Kidney capillary endothelial cell (primary cell): ENCODE measurements around the gene RASL11B.

Experiments
- DNase-seq: peaks from one replicate; pipeline ENCODE4 v3.0.0-alpha.2; 2018; ENCODE audit warnings: low spot score

RASL11B gene

DNA sequence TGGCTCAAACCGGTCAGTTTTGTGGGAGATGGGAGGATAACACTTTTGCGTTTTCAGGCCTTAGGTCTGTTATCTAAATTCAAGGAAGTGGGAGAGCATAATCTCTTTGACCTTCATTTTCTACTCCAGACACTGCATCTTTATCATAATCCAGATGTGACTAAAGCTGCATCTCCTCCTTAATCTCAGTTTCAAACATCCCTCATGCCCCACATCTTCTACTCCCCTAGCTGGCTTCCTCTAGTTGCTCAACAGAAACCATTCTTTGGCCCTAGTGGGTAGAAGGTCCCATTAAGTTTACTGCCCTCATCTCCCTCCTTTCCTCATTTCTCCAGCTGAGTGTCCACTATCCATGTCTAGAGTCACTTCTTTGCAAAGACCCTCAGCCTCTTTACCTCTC, 18.8 kb upstream of the RASL11B start:
- no peak for DNase-seq

DNA sequence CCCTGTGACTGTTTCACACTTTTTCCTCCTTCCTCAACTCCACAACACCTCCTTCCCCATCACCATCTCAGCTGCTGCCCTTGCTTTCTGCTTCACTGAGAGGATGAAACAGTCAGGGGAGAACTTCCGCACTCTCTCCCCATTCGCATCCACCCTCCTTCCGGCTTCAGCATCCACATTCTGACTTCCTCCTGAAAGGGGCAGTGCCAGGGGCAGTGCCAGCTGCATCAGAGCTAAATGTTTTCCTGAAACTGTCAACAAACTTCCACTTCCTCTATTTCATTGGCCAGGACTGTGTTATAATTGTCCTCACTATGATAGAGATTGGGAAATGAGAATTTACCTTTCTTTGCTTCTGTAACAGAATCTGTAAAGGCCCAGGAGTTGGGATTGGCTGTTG, 18.2 kb upstream of the RASL11B start:
- DNase-seq: no peak

DNA sequence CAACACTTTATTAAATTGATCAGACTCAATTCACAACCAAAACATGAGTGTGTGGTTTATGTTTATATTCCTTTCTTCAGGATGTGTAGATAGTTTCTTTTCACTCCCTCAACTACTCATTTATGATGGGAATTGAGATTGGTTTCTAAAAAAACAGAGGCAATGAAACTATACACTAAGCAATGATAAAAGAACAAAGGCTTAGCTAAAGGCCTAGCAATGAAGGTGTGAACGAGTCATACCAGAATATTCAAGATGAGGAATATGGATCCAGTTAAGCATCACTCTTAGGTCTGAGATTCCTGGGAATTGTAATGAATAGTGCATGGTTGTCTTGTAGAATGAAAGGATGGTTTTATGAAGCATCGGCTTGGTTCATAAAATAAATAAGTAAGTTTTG, 17.5 kb upstream of the RASL11B start:
- no peak for DNase-seq

DNA sequence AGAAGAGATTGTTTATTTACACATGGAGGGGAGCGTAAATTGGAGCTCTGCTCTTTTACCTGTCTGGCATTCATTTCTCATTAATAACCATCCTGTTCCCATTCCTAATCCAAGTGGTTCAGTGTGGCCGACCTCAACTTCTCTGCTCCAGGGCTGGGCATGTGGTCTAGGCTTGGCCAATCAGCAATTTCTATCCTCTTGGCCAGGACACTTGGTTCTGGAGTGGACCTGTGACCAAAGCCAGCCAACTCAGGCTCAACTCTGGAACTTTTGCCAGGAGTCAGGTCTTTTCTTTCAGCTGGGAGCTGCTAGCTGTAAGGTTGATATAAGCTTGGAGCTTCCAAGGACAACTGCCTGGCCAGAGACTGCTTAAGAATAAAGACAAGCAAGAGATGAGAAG, 15.6 kb upstream of the RASL11B start:
- DNase-seq: no peak

DNA sequence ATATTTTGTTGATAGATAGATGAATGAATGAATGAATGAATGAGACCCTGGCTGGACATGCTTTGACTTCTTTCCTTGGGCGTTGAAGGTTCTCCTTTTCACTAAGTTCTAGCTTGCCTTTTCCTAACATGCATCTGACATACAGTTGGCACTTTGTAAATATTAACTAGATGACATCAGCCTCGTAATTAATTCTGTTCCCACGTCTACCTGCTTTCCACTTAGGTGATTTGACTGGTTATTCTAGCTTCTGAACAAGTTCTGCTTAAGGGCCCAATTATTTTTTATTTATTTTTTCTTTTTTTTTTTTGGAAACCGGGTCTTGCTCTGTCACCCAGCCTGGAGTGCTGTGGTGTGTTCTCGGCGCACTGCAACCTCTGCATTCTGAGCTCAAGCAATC, 13.9 kb upstream of the RASL11B start:
- DNase-seq: no peak

DNA sequence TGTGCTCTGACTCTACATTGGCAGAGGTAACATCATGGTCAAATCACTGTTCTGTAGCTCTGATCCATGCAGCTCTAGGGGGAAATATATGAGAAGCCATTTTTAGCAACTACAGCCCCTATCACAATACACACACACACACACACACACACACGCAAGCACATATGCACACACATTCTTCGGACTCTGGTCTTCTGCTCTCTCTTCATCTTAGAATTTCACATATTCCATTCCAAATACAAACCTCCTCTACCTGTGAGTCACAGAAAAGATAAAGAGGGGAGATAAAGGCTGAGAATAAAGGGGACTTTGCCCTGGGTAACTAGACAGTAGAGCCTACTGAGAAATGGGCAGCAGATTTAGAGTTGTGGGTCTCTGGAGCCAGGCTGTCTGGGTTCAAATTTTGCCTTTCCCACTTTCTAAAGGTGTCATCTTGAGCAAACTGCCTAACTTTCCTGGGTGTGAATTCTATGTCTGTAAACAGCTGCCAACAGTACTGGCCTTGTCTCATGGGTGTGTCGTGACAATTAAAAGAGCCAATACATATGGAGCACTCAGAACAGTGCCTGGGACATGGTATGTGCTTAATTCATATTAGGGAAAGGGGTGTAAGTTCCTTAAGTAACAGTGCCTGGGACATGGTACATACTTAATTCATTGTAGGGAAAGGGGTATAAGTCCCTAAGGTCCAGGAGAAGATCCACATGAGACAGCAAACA, 11.6 kb upstream of the RASL11B start:
- no peak for DNase-seq

DNA sequence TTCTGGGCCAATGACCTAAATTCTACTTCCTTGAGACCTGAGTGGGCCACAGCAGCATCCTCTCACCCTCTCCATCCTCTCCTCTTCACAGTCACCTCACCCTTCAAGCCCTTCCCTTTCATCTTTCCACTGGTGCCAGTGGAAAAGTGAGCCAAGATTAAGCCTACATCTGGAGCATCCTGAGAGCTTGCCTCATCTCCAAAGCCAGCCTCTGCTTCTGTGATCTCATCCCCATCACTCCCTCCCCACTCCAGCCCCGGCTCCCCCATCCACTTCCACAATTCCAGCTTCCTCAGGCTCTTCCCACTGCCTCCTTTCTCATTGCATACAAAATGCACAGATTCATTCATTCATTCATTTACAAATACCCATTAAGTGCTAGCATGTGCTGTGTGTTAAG, 10.1 kb upstream of the RASL11B start:
- no peak for DNase-seq

DNA sequence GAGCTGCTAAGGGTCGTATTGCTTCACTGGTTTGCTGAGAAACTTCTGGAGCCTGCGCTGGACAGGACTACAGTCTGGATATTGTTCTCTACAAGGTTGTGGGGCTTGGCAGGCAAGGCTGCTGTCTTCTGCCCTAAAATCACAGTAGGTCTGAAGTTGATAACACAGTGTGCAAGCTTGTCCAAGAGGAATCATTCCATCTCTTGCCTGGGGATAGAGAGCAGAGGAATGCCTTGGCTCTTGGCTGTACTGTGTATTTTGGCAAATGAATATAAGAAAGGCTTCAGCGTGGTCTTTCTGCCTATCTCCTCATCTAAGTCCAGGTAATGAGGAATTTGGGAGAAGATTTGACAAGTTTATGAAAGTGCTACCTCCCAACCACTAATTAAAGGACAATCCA, 9.4 kb upstream of the RASL11B start:
- DNase-seq: no peak

DNA sequence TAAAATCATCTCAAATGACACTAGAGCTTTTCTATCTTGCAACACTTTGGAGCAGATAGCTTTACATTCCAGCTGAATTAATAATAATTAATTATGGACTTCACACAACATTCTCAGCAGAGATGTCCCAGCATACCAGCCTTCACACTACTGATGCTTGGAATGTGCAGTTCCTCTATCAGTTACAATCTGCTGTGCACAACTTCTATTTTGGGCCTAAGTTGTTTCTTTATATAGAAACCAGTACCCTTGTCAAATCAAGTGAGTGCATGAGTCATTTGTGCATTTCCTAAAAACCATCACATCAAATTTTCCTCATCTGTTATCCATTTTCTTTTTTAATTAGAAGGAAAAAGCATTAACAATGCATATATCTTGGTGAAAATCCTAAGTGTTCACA, 8.8 kb upstream of the RASL11B start:
- DNase-seq: peak; percentile 23

DNA sequence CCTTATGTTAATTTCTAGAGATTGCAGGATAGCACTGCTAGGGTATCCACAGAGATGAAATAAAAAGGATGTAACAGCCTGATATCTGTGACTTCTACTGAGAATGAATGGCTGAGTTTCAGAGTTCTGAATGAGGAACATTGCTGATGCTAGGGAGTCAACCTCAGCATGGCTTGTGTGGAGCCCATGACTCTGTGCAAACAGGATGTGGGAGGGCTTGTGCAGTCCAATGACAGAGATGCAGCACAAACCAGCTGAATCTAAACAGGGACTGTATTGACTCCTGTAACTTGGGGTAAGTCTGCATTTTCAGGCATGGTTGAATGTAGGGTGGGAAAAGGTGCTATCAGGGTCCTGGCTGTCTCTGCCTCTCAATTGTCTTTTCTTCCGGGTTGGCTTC, 5.3 kb upstream of the RASL11B start:
- DNase-seq: no peak

DNA sequence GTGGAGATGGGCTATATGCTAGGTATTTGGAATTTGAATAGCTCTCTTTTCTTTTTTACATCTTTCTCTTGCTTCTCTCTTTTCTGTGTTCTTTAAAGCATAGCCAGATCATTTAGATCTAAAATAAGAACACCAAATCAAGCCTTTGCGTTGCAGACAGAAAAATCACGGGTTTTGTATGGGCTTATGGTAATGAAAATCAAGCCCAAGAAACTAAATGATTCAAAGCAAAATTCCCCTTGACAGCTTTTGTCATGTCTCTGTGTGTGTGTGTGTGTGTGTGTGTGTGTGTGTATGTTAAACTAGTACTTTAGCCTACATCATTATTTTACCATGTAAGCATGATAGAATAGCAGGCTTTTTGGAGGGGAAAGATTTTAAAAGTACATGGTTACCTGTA, 1.8 kb upstream of the RASL11B start:
- no peak for DNase-seq

DNA sequence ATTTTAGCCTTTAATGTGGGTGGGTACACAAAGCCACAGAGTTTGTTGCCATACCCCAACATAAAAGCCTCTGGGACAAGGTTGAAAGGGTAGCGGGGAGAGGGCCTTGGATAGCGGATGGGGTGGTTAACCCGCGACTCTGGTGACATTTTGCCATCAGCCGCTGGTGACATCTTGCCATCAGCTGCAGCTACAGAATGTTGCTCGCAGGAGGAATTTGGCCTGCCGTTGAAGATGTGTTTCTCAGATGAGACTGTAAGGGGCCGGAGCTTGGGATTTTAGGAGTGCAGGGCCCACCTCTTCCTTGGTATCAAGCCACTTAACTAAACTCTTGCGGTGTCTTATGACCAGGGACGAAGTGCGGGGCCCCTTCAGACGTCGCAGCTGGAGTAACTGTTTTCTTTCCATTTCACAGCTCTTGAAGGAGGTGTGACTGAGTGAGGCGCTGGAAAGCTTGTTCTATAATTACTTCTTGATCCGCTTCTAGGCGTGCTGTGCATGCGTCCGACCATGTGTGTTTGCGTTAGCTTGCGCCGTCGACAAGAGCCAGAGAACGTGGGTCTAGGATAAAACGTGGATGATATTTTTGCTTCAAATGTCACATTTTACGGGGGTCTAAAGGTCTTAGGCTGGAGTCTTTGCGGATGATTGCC, 820 bp upstream of the RASL11B start:
- no peak for DNase-seq

DNA sequence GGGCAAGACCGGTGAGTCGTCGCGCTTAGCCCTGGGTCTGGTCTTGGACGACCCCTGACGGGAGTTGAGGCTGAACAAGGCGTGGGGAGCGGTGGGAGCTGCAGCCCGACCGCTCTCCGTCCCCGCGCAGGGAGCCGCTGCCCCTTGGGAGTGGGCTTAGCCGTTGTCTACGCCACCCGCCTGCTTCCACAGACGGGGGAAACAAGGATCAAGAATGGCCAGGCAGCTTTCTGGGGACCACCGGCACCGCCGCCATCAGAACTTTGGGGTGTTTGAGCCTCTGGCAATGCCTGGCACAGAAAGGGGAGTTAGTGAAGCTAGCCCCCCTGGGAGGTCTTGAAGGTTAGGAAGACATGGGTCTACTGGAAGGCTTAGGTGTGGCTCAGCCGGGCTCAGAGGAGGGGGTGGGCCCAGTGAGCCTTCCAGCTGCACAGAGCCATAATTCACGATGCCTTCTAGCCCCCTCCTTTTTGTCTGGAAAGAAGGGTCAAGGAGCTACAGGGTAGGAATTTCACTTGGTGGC, 583 bp downstream of the RASL11B start:
- DNase-seq: no peak

DNA sequence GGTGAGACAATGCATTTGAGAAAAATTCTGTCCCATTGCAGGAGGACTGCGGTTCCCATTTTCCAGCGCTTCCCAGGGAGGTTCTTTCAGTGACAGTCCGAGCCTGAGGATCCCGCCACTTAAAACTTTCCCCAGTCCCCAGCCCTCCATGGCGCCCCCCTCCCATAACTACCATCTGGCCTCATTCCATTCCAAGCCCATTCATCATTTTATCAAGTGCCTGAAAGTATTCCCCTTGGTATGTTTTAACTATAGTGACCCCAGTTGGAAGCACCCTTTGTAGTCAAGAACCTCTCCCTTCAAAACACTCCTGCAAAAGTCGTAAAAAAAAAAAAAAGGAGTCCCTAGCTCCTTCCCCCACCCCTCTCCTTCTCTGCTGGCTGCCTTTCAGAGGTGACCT, 1.2 kb downstream of the RASL11B start:
- DNase-seq: no peak

DNA sequence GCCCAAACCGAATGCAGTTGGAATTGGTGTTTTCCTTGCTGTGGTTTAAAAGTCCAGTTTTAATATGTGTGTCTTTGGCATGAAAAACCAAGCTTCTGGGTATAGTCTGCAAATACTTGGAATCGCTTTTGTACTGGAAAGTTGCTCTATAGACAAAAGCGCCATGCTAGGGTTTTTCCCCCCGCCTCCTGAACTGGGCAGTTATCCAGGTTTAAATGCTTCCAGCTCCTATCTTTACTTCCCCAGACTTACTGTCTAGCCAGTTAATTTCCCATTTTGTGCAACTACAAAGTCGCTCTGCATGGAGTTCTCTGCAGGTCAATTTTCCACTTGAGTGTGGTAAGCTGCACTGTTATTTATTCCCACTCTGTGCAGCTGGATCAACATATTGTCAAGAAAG, 2.7 kb downstream of the RASL11B start:
- no peak for DNase-seq

DNA sequence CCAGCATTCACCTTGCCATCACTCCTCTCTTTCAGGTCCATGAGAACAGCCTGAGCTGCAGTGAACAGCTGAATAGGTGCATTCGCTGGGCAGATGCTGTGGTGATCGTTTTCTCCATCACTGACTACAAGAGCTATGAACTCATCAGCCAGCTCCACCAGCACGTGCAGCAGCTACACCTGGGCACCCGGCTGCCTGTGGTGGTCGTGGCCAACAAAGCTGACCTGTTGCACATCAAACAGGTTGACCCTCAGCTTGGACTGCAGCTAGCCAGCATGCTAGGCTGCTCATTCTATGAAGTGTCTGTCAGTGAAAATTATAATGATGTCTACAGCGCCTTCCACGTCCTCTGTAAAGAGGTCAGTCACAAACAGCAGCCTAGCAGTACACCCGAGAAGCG, 3.2 kb downstream of the RASL11B start:
- DNase-seq: no peak

DNA sequence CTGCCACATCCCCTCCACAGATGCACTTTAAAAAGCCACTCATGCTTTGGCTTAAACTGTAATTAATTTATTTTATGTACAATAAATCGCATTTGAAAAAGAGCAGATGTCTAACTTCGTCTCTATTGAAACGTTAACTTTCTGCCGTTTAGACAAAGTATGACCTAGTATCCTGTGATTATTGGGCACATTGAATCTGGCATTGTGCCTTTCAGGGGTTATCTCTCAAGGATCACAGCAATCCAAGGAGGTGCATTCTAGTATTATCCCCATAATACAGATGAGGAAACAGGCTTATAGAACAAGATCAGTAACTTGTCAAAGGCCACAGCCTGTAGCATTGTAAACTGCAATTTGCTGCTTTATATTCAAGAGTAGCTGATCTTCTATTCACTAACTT, 4.6 kb downstream of the RASL11B start:
- DNase-seq: no peak

DNA sequence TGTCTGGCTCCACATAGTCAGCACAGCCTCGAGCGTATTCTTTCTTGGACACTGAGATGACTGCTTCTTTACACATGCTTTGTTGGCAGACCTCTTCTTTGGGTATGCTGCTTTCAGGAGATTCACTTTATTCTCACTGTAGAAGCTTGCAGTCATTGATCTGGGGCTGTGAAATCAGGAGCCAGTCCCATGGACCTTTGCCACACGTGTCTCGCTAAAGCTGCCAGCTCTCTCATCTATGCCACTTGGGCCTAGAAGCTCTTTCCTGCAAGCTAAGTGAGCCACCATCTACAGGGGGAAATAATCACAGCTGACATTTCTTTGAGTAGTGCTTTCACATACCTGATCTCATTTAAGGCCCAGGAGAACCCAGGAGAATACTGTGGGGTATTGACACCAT, 5.0 kb downstream of the RASL11B start:
- DNase-seq: no peak

DNA sequence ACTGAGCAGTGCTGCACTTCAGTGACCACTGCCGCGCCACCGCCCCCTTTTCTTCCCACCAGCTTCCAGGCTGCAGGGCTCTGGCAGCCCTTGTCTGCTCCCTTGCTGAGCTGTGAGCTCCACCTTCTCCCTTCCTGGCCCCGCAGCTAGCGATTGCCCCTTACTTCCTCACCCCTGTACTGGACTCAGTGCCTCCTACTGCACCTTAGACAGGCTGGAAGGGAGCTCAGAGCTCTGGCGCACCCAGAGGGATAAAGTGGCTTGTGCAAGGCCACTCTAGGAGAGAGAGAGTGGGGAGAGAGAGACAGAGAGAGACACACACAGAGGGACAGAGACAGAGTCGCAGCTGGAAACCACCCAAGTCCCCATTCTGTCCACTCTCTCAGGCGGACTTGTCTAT, 6.0 kb downstream of the RASL11B start:
- DNase-seq: no peak

DNA sequence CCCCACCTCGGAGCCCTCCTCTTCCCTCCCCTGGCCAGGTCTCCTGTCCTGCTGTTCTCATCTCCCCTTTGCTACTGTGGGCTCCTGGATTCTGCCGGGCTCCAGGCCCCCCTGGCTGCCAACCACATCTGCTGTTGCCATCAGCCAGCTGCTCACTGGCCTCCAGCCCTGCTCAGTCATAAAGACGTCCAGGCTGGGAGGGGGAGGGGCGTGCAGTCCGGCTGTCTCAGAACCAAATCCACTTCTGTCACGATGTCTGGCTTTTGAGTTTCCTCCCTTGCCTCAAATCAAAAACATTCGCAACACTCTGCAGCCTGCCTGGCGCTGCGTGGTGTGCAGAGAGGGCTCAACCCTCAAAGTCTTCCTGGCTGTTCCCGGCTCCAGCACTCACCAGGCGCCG, 7.1 kb downstream of the RASL11B start:
- DNase-seq: no peak

DNA sequence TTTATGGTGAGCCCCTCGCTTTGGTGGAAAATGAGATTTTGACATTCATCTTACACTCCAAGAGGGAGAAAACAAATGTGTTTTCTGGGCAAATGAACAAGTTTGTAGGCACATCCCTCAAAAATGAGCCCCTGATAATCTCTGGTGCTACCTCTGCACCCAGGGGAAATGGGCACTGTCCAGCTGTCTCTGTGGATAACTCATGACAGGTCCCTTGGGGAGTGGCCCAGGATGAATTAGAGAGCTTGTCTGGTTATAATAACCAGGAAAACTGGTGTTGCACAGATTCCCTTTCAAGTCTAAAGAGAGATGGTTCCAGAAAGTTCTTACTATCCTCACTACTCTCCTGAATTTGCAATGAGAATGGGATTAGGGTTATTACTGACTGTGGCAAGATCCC, 7.5 kb downstream of the RASL11B start:
- DNase-seq: no peak

DNA sequence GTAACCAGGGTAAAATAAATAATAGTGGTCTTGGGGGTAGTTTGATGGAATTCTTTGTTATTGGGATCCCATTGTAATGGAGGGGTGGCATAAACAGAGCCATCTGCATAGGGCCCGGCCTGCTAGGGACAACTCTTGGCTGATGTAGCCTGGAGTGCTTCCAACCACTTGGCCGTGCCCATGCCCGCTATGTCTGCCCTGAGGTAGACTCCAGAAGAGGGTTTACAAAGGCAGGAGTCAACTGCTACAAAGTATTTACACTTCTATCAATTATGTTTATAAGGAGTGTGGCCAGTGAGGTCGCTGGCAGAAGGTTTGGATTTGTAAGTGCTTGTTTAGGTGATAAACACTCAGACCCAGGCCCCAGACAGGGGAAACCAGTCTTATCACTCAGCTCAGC, 8.1 kb downstream of the RASL11B start:
- no peak for DNase-seq

DNA sequence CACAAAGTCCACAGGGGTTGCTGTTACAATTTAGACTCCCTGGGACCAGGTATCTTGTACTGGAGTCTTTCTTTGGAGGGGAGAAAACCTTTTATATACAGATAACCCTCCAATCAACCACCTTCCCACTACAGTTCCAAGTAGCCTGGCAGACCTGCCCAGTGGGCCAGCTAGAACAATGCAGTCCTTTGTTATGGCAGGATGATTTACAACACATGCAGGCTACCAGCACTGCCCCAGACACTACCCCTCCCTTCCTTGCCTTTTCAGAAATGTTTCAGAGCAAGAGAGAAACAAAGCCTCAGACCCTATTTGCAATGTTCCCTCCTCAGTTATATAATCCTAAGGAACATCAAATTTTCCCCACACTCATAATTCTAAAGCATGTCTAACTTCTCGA, 11.1 kb downstream of the RASL11B start:
- no peak for DNase-seq

DNA sequence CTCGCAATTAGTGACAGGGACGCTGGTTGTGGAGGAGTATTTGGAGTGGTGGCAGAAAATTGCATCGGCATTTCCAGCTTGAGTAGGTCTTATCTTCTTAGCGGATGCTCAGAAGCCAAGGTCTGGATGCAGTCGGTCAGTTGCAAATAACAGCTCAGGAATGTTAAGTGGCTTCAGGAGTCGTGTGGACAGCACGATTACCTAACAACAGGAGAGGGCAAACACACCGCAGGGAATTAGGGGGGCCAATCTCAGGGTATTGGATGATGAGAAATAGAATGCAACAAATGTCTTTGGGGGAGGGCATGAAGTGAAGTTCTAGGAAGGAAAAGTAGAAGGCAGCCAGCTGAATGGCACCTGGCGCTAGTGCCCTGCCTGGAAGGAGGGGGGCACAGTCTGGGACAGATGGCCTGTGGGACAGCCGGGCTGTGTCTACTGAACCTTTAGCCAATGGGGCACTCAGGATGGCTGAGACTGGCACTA, 11.8 kb downstream of the RASL11B start:
- DNase-seq: no peak
